Stomach smooth muscle (tissue), 2 donors: ENCODE data around the gene TMEM245.
"Not testable (repeated sequence)": the region's sequence is repeated elsewhere in the genome, so short reads cannot be mapped to it uniquely, and the experiment has no call there.

Experiments
- H3K27ac ChIP-seq: one replicate; pipeline ENCODE4 v1.7.0; 2013; ENCODE audit warnings: mild to moderate bottlenecking, low read length, inconsistent platforms
- H3K27me3 ChIP-seq, 2 donors: one replicate each; pipeline ENCODE4 v1.7.0; 2013; ENCODE audit warnings: low read length in 2 of 2; ENCODE audit not compliant: insufficient read depth in 2 of 2, control insufficient read depth in 1 of 2
- H3K36me3 ChIP-seq, 2 donors: one replicate each; pipeline ENCODE4 v1.7.0; 2013; ENCODE audit warnings: low read length in 2 of 2; ENCODE audit not compliant: control insufficient read depth in 2 of 2, insufficient read depth in 2 of 2
- H3K4me1 ChIP-seq: one replicate; pipeline ENCODE4 v1.7.0; 2013; ENCODE audit warnings: low read length; ENCODE audit not compliant: control insufficient read depth, insufficient read depth
- H3K4me3 ChIP-seq, 2 donors: one replicate each; pipeline ENCODE4 v1.7.0; 2013; ENCODE audit warnings: low read length in 2 of 2
- H3K9ac ChIP-seq, 2 donors: one replicate each; pipeline ENCODE4 v1.7.0; 2013; ENCODE audit warnings: low read length in 2 of 2, mild to moderate bottlenecking in 1 of 2
- H3K9me3 ChIP-seq, 2 donors: one replicate each; pipeline ENCODE4 v1.7.0; 2013; ENCODE audit warnings: low read length in 2 of 2; ENCODE audit not compliant: control insufficient read depth in 2 of 2
- donor health status: healthy.
- donor health status: Pancreatic carcinoma.

The TMEM245 gene

DNA sequence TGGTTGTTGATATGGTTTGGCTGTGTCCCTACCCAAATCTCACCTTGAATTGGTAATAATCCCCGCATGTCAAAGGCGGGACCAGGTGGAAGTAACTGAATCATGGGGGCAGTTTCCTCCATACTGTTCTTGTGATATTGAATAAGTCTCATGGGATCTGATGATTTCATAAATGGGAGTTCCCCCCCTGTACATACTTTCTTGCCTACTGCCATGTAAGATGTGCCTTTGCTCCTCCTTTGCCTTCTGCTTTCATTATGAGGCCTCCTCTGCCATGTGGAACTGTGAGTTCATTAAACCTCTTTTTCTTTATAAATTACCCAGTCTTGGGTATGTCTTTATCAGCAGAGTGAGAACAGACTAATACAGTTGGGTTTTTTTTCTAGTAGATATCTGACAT lies 148.4 kb downstream of the TMEM245 start:
- H3K4me3 ChIP-seq, H3K36me3 ChIP-seq, H3K27ac ChIP-seq, H3K27me3 ChIP-seq, H3K9me3 ChIP-seq, H3K9ac ChIP-seq: not testable (repeated sequence)
- peaks cover 23% of the 10 kb centered on the region for H3K4me1 ChIP-seq

DNA sequence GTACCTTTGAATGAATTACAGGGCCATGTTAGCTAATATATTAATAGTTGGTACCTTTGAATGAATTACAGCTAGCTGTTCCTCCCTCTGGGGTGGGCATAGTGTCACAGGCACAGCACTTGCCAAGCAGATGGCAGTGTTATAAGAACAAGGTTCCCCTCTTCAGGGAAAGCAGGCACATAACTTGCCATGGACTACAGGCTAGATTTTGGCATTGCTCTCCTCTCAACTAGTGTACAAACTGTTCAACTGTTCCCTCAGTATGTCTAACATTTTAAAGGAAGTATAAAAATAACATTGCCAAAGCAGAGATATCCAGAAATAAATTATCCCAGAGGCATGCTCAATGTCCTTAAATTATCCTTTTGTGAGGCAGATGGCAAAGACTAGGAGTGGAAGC lies 151.8 kb downstream of the TMEM245 start:
- H3K9ac ChIP-seq: no peak overlapping the region
- no peak overlapping the region for H3K4me3 ChIP-seq
- H3K27ac ChIP-seq: no peak overlapping the region
- H3K4me1 ChIP-seq: peaks cover 19% of the 10 kb centered on the region
- H3K36me3 ChIP-seq: peaks cover 6 to 13% of the 10 kb centered on the region in 2 donors
- H3K9me3 ChIP-seq: no peaks in the 10 kb centered on the region
- H3K27me3 ChIP-seq: no peaks in the 10 kb centered on the region
